ENCODE data around the gene NAGK. TPM values are rescaled to one million over a fixed set of nuclear protein-coding genes. Genes with fewer than 3 reads are reported as not detected.

NAGK gene
- total and polyA plus RNA-seq, 2 experiments from 2014 or later, result 47.0 to 55.6 TPM

DNA sequence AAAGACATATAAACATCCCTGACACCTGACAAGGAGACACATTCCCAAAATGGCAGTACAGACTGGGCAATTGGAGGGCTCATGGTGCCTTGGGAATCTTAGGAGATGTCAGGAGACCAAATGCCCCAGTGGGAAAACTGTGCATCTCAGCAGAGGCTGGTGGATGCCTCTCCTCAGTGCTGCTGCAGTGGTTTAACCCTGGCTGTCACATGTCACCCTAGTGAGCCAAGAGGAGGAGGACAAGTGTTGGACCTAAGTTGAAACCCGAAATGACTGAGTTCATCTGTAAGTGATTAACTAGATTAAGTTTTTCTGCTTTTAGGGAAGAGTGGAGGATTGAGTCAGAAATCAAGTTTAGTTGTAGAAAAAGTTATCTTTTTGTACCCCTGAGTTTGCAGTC lies 5.2 kb upstream of the NAGK start (continued):
- TF ChIP-seq, protein P1, sequence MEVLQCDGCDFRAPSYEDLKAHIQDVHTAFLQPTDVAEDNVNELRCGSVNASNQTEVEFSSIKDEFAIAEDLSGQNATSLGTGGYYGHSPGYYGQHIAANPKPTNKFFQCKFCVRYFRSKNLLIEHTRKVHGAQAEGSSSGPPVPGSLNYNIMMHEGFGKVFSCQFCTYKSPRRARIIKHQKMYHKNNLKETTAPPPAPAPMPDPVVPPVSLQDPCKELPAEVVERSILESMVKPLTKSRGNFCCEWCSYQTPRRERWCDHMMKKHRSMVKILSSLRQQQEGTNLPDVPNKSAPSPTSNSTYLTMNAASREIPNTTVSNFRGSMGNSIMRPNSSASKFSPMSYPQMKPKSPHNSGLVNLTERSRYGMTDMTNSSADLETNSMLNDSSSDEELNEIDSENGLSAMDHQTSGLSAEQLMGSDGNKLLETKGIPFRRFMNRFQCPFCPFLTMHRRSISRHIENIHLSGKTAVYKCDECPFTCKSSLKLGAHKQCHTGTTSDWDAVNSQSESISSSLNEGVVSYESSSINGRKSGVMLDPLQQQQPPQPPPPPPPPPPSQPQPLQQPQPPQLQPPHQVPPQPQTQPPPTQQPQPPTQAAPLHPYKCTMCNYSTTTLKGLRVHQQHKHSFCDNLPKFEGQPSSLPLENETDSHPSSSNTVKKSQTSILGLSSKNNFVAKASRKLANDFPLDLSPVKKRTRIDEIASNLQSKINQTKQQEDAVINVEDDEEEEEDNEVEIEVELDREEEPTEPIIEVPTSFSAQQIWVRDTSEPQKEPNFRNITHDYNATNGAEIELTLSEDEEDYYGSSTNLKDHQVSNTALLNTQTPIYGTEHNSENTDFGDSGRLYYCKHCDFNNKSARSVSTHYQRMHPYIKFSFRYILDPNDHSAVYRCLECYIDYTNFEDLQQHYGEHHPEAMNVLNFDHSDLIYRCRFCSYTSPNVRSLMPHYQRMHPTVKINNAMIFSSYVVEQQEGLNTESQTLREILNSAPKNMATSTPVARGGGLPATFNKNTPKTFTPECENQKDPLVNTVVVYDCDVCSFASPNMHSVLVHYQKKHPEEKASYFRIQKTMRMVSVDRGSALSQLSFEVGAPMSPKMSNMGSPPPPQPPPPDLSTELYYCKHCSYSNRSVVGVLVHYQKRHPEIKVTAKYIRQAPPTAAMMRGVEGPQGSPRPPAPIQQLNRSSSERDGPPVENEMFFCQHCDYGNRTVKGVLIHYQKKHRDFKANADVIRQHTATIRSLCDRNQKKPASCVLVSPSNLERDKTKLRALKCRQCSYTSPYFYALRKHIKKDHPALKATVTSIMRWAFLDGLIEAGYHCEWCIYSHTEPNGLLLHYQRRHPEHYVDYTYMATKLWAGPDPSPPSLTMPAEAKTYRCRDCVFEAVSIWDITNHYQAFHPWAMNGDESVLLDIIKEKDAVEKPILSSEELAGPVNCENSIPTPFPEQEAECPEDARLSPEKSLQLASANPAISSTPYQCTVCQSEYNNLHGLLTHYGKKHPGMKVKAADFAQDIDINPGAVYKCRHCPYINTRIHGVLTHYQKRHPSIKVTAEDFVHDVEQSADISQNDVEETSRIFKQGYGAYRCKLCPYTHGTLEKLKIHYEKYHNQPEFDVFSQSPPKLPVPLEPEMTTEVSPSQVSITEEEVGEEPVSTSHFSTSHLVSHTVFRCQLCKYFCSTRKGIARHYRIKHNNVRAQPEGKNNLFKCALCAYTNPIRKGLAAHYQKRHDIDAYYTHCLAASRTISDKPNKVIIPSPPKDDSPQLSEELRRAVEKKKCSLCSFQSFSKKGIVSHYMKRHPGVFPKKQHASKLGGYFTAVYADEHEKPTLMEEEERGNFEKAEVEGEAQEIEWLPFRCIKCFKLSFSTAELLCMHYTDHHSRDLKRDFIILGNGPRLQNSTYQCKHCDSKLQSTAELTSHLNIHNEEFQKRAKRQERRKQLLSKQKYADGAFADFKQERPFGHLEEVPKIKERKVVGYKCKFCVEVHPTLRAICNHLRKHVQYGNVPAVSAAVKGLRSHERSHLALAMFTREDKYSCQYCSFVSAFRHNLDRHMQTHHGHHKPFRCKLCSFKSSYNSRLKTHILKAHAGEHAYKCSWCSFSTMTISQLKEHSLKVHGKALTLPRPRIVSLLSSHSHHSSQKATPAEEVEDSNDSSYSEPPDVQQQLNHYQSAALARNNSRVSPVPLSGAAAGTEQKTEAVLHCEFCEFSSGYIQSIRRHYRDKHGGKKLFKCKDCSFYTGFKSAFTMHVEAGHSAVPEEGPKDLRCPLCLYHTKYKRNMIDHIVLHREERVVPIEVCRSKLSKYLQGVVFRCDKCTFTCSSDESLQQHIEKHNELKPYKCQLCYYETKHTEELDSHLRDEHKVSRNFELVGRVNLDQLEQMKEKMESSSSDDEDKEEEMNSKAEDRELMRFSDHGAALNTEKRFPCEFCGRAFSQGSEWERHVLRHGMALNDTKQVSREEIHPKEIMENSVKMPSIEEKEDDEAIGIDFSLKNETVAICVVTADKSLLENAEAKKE (CRISPR knock-in tag; IDR thresholded peaks at IDR 0.05), result no peak
- TF ChIP-seq, protein P2, sequence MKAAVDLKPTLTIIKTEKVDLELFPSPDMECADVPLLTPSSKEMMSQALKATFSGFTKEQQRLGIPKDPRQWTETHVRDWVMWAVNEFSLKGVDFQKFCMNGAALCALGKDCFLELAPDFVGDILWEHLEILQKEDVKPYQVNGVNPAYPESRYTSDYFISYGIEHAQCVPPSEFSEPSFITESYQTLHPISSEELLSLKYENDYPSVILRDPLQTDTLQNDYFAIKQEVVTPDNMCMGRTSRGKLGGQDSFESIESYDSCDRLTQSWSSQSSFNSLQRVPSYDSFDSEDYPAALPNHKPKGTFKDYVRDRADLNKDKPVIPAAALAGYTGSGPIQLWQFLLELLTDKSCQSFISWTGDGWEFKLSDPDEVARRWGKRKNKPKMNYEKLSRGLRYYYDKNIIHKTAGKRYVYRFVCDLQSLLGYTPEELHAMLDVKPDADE (IDR thresholded peaks at IDR 0.05), result no peak

DNA sequence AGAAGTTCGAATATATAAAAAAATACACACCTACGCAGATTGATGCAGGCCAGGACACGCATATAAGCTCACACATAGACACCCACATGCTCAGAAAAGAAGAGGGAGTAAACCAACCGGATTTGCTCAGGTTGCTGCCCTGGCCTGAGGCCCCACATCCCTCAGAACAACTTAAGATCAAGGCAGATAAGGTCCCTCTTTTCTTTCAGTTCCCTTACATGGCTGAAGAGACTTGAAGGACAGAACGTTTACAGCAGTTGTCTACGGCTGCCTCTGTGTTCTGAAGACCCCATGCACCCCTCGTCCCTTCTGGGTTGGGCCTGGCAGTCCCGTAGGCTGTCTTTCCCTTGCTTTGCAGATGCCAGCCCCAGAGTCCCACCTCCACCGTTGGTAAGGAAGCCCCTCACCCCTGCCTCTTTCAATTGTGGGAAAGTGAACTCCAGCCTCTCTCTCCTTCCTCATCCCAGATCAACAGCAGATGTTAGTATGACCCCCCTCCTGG lies 4.3 kb upstream of the NAGK start:
- H3K36me3 ChIP-seq (ENCODE audit: insufficient read depth), result no peaks in the 10 kb centered on the region
- Mint-ChIP-seq H3K27ac (no peak overlapping the region), H3K4me1 (peaks cover 2% of the 10 kb centered on the region; the same call in 2 of the 3 replicates), H3K36me3 (ENCODE audit: low read depth) (no peaks in the 10 kb centered on the region), H3K27me3 (ENCODE audit: insufficient read depth, low read depth, poor library complexity) (peaks cover 14% of the 10 kb centered on the region), H3K4me3 (no peak overlapping the region), H3K9me3 (no peaks in the 10 kb centered on the region)
- no peak overlapping the region for H3K27ac ChIP-seq (ENCODE audit: low read depth)
- peaks cover 2% of the 10 kb centered on the region for H3K79me2 ChIP-seq (replicated peaks; ENCODE audit: insufficient read depth)
- no peaks in the 10 kb centered on the region for H3K9me2 ChIP-seq (ENCODE audit: insufficient read depth)
- H4K20me1 ChIP-seq (replicated peaks; ENCODE audit: insufficient read depth), result no peaks in the 10 kb centered on the region
- H3F3A ChIP-seq (replicated peaks; ENCODE audit: low read depth), result no peaks in the 10 kb centered on the region
- no peak overlapping the region for H3K4me3 ChIP-seq
- H2AFZ ChIP-seq, result no peak overlapping the region
- H3K27me3 ChIP-seq (ENCODE audit: insufficient read depth), result no peaks in the 10 kb centered on the region
- no peak overlapping the region for H3K4me2 ChIP-seq
- ATAC-seq (no peak), DNase-seq (ENCODE audit: low spot score) (no peak)
- peaks cover 4% of the 10 kb centered on the region for H3K4me1 ChIP-seq (ENCODE audit: insufficient read depth)
- TF ChIP-seq, protein P3, sequence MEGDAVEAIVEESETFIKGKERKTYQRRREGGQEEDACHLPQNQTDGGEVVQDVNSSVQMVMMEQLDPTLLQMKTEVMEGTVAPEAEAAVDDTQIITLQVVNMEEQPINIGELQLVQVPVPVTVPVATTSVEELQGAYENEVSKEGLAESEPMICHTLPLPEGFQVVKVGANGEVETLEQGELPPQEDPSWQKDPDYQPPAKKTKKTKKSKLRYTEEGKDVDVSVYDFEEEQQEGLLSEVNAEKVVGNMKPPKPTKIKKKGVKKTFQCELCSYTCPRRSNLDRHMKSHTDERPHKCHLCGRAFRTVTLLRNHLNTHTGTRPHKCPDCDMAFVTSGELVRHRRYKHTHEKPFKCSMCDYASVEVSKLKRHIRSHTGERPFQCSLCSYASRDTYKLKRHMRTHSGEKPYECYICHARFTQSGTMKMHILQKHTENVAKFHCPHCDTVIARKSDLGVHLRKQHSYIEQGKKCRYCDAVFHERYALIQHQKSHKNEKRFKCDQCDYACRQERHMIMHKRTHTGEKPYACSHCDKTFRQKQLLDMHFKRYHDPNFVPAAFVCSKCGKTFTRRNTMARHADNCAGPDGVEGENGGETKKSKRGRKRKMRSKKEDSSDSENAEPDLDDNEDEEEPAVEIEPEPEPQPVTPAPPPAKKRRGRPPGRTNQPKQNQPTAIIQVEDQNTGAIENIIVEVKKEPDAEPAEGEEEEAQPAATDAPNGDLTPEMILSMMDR (conservative IDR thresholded peaks at IDR 0.05; ENCODE audit: low read depth in 2 of 2), result no peak
- TF ChIP-seq CREB1 (CRISPR knock-in tag; IDR thresholded peaks at IDR 0.05; ENCODE audit: low read depth) (no peak), POLR2AphosphoS5 (IDR thresholded peaks at IDR 0.05; ENCODE audit: low read depth) (no peak), STAT1 (IDR thresholded peaks at IDR 0.05; ENCODE audit: unreplicated experiment) (no peak), NANOG (IDR thresholded peaks at IDR 0.05; ENCODE audit: borderline replicate concordance) (no peak), ZNF114 (CRISPR knock-in tag; IDR thresholded peaks at IDR 0.05) (no peak), EZH2phosphoT487 (IDR thresholded peaks at IDR 0.05; ENCODE audit: unreplicated experiment) (no peak)
- TF ChIP-seq, protein P2 (IDR thresholded peaks at IDR 0.05), result no peak

Measured in GM23338 (cell line).